Measurements from ENCODE around the gene PRKN.

DNA sequence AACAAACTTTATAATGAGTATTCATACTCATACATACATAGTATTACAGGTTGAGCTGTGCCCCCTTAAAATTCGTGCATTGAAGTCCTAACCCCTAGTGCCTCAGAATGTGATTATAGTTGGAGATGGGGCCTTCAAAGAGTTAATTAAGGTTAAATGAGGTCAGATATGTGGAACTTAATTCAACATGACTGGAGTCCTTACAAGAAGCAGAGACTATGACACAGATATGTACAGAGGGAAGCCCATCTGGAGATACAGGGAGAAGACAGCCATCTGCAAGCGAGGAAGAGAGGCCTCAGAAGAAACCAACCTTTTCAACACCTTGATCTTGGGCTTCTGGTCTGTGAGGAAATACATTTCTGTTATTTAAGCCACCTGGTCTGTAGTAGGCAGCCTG is 917.6 kb downstream of the PRKN start:
- TF ChIP-seq CTCF (IDR thresholded peaks at IDR 0.05; ENCODE audit: insufficient read depth, low read length), result no peak
- no peak for TF ChIP-seq SPI1 (IDR thresholded peaks at IDR 0.05; ENCODE audit: borderline replicate concordance, low read depth)
- TF ChIP-seq POLR2AphosphoS5 (IDR thresholded peaks at IDR 0.05; ENCODE audit: low read depth), result no peak
- TF ChIP-seq, protein P1, sequence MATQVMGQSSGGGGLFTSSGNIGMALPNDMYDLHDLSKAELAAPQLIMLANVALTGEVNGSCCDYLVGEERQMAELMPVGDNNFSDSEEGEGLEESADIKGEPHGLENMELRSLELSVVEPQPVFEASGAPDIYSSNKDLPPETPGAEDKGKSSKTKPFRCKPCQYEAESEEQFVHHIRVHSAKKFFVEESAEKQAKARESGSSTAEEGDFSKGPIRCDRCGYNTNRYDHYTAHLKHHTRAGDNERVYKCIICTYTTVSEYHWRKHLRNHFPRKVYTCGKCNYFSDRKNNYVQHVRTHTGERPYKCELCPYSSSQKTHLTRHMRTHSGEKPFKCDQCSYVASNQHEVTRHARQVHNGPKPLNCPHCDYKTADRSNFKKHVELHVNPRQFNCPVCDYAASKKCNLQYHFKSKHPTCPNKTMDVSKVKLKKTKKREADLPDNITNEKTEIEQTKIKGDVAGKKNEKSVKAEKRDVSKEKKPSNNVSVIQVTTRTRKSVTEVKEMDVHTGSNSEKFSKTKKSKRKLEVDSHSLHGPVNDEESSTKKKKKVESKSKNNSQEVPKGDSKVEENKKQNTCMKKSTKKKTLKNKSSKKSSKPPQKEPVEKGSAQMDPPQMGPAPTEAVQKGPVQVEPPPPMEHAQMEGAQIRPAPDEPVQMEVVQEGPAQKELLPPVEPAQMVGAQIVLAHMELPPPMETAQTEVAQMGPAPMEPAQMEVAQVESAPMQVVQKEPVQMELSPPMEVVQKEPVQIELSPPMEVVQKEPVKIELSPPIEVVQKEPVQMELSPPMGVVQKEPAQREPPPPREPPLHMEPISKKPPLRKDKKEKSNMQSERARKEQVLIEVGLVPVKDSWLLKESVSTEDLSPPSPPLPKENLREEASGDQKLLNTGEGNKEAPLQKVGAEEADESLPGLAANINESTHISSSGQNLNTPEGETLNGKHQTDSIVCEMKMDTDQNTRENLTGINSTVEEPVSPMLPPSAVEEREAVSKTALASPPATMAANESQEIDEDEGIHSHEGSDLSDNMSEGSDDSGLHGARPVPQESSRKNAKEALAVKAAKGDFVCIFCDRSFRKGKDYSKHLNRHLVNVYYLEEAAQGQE (IDR thresholded peaks at IDR 0.05; ENCODE audit: insufficient replicate concordance, low read depth), result no peak
- TF ChIP-seq GABPA (IDR thresholded peaks at IDR 0.05; ENCODE audit: low read depth), result no peak
